ENCODE results near the gene KLHL22.

DNA sequence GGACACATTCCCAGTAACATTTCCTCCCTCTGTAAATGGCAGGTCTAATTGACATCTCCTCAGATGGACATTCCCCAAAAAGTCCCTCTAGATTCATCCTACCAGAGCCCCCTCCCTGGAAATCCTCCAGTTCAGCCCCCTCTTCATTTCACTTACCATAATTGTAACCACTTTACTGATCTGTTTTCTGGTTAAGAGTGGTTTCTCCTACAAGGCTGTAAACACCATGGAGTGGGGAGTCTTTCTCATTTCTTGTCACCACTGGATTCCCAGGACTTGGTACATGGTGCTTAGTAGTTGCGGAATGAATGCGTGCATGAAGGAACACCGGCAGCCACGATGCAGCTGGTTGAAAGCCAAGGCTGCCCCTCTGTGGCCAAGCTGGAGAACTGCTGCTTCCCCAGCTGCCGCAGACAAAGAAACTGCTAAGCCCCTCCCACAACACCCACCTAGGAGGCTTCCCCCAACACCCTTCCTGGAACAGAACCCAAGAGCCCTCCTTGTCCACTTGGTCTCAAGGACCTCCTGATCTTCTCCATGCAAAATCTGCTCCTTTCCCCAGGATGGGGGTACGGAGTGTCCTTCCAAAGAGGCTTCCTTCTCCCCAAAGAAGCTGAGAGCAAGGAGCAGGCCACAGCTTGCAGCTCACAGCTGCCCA lies 39.4 kb downstream of the KLHL22 start:
- TF ChIP-seq POLR2A (IDR thresholded peaks at IDR 0.05; ENCODE audit: low read depth, low read length) (no peak), POLR2AphosphoS5 (IDR thresholded peaks at IDR 0.05; ENCODE audit: low read depth, low read length) (no peak)

Data from GM12892 (cell line).